Testis (tissue), 2 donors: ENCODE measurements around the gene PDCD10.

ENCODE experiments used
- CTCF ChIP-seq, 3 experiments: fragments of 450-650 bp in 2 of 3; fragments of 200-600 bp in 1 of 3; sonication (generic) in 1 of 3; IDR thresholded peaks; one replicate each; pipeline ENCODE4 v1.5.1; 2016 to 2019; ENCODE audit warnings: antibody characterized with exemption in 3 of 3, mild to moderate bottlenecking in 2 of 3, moderate library complexity in 1 of 3
- POLR2A ChIP-seq: fragments of 450-650 bp; IDR thresholded peaks from one replicate; pipeline ENCODE4 v1.6.1; 2017; ENCODE audit warnings: antibody characterized with exemption, mild to moderate bottlenecking, moderate library complexity

GRCh38 chr3:167729591-167729990 lies 5.1 kb downstream of the PDCD10 start:
- TF ChIP-seq CTCF (IDR thresholded peaks at IDR 0.05) (no peak), POLR2A (no peak)
